DMS53 (cell line): ENCODE results near the gene STRADA.

Source experiments
- DNase-seq: peaks from one replicate; lab custom pipeline; 2025; lab: John Stamatoyannopoulos, UW

Gene STRADA

DNA sequence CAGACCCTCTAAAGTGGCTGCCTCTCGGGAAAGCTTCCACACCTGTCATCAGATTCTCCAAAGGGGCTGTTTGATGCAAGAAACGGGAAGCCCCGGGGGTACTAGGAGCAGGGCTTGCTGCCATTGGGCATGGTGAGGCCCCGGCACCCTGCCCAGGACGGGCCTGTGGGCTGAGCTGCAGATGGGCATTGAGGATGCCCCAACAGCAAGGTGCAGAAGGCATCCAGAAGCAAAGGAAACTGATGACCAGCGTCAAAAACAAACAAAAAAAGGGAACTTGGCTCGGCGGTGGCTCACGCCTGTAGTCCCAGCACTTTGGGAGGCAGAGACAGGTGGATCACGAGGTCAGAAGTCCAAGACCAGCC is 40.2 kb downstream of the STRADA start:
- no peak for DNase-seq

DNA sequence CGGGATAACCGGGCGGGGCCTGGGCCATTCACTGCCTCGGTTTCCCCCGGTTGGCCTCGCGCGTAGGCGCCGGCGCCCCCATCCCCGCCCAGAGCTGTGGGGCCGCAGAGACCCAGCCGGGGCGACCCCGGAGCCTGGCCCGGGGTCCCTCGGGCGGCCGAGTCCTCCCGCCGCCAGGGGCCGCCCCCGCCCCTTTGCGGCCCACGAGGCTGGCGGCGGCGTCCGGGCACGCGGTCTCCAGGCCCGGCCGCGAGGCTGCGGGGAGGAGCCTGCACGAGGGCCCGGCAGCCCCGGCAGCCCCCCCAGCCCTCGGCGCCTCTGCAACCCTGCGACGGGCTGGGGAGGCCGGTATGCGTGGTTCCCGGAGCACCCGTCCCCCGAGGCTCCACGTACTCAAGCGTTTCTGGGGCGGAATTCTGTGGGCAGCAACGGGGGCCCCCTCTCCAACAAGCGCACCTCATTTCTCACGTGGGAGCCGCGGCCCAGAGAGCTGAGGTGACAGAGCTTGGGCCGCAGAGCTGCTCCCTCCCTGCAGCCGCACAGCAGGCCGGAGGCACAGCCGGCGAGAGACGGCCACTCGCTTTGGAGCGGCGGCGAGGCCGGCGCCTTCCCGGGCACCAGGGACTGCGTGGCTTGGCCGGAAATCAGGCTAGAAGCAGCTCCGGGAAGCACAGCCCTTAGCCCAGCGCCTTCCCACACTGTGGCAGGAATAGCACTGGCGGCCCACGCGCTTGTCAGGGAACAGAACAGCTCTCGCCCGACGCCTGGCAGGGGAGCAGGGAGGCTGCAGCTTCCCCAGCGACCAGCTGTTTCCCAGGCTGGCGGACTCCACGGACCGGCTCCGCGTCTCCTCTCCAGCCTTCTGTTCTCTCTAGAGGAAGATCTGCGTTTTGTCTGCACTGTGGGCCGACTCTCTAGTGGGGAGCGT is 40.8 kb downstream of the STRADA start:
- peak; percentile 80 for DNase-seq

DNA sequence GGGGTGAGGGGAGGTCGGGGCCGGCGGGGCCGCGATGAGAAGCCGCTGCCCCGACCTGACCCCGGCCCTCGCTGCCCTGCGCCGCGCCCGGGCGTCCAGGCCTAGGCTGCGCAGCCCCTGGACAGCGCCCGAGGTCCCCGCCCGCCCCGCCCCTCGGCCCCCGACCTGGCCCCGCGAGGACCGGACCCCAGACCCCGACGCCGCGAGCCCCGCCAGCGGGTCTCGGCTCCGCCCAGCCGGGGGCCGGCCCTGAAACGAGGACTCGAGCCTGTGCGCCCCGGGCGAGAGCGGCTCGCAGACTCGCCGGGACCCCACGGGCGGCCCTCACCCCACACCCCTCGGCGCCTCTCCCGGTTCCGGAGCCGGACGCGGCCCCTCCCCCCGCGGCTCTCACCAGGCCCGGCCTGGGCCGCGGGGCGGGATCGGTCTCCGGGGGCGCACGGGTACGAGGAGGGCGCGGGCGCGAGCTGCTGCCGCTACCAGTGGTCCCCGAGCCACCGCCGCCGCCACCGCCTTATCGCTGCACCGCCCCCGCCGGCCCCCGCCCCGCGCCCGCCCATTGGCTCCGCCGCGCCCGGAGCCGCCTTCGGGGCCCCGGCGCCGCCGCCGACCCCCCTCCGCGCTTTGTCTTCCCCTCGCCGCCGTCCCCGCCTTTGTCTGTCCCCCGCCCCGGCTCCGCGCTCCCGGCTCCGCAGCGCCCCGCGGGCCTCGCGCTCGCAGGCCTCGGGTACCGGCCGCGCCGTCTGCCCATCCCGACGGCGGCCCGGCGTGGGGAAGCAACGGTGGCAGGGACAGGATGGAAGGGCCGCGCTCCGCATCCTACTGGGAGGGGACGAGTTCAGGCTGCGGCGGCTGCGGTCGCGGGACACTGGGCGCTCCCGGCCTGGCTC is 41.7 kb downstream of the STRADA start, which contains the start of gene LIMD2:
LIMD2 (minus strand) TSS at position 488 of the 890 bp plus-strand sequence. CDS start 827 bp downstream, outside the sequence.
- peak; percentile 81 for DNase-seq

GRCh38 chr17:63698886-63699637 is 42.5 kb downstream of the STRADA start:
- DNase-seq, result peak; percentile 51

- DNase-seq, result peak; percentile 44
Measured at GRCh38 chr17:63698381-63698885, 43.2 kb downstream of the STRADA start.

DNA sequence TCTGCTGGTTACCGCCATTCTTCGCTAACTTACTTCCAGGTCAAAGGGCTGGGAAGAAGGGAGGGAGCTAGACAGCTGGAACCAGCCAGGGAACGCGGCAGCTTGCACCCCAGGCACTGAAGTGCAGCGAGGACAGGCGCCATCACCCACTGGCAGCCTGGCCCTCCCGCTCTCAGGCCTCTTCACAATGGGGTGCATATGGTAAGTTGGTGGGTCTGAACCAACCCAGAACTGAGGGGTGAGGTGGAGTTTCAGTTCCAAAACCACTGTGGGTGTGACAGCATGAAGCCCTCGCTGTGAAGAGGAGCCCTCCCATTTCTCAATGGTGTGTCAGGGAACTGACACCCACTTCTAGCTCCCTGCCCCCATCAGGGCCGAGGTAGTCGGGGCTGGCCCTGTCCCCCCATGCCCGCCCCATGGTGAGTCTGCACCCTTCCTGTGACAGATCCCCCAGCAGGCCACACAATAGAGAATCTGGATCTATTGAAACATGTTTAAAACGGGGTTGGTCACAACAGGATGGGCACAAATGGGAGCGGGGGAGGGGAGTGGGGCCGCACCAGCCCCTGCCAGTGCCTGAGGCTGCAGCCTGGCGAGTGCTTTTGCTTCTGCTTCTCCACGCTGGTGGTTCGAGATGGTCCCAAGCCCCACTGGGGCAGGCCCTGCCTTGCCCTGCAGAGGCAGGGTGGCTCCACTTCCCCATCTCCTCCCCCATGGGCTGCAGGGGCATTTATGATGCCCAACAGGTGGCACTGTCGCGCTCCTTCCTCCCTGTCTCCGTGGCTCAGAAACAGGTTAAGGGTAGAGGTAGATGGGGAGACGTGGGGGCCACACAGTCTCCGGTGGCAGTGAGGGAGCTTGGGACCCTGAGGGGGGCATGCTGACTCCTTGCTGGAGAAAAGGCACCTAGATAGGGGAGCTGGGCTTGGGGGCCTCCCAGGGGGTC is 44.0 kb downstream of the STRADA start:
- peak; percentile 73 for DNase-seq

DNA sequence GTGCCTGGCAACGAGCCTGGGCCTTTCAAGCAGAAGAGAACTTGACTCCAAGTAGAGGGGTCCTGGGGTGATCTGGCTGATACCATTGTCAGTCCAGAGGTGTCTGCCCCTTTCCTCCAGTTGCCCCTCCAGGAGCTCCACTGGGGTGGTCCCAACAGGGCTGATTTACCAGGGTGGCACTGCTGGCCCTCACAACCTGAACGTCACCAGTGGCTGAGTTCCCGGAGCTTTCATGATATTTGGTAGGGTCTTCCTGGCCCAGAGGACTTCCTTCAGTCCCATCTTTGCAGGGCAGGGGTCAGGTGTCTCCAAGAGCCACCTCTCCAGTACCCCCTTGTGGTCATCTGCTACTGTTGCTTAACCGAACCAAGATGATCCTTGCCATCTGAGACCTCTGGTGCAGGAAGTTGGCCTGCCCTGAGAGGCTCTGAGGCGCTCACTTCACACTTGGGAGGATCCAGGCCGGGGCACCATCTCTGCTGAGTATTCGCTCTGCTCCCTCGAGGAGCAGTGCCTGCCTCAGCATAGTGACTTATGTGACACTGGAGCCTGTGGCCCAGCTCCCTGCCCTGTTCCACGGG is 45.1 kb downstream of the STRADA start:
- DNase-seq, result peak; percentile 48

- no peak for DNase-seq
Measured at GRCh38 chr17:63695889-63696288, 45.7 kb downstream of the STRADA start.

DNA sequence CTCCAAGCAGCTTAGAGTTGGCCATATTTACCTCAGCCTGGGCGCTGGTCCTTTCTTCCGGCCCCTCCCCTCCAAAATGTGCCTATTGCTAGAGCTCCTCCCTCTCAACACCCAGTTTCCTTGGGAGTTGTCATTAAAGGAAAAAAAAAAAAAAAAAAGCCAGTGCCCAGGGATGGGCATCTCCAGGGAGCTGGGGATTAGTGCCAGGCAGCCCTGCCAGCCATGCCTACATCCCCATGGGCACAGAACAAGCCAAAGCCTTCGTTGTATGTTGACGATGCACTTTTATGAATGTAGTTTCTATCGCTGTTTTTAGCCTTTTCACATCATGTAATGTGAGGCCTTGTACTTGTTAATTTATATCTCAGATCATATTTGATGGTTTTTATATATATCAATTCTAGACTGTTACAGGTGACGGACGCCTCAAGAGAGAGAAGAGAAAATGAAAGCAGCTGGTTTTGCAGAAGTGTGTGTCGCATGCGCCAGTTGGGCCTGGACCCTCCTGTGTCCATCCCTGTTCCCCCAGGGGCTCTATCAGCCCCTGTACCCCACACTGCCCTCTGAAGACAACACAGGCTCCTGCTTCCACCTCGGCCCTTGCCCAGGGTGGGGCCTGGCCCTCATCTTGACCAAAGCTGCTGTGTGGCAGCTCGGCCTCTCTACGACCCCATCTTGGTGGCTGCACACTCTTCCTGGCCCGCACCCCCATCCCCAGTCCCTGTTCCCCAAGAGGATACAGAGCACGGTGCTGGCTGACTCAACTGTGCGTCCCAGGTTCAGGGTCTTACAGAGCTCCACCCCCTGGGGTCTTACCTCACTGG is 46.4 kb downstream of the STRADA start:
- no peak for DNase-seq

DNA sequence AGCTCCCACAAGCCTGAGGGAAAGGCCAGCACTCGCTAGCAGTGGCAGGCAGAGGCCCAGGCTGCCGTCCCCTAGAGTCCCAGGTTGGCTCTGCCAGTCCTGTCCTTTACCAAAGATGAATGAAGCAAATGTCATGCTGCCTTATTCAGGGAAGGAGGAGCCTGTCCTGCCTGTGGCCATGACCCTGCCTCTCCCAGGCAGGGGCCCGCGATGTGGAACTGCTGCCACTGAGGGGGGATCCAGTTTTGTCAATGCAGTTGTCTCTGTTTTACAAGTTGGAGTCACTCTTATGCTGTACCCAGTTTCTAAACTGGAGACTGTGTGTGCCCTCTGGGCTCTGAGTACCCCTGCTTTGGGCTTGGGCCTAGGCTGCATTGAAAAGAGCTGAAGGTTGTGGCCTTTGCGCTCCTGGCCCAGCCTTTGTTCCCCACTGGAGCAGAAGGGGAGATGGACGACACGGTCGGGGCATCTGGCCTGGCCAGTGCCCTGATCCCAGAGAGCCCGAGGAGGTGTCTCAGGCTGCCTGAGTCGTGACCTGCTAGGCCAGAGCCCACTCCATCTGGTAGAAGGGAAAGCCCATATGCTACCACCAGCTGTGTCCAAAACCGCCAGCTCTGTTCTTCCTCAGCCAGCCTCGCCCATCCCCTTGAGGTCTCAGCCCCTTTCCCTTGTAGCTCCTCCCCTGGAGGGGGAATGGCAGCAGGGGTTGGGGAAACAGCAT is 47.2 kb downstream of the STRADA start:
- no peak for DNase-seq

DNA sequence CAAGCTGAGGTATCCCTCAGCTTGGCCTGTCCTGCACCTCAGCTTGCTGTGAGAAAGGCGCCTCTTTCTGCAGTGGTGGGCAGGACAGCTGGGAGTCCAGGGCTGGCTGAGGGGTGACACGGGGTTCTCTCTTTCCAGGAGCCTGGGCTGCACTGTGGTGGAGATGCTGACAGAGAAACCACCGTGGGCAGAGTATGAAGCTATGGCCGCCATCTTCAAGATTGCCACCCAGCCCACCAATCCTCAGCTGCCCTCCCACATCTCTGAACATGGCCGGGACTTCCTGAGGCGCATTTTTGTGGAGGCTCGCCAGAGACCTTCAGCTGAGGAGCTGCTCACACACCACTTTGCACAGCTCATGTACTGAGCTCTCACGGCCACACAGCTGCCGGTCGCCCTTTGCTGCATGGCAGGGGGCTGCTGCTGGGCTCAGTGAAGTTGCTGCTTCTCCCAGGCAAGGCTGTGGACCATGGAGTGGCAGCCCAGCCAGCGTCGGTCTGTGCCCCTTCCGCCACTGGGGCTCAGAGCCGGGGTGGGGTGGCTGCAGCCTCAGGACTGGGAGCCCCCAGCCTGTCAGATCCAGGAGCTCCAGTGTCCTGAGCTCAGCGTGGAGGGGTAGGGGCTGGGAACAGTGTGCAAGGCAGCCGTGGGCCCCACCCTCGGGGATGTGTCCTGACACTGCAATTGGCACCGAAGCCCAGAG is 48.0 kb downstream of the STRADA start:
- no peak for DNase-seq

- DNase-seq, result peak; percentile 18
Measured at GRCh38 chr17:63692195-63692816, 49.3 kb downstream of the STRADA start.

GRCh38 chr17:63689479-63689878 is 52.1 kb downstream of the STRADA start:
- no peak for DNase-seq

GRCh38 chr17:63688396-63689020 is 53.1 kb downstream of the STRADA start:
- no peak for DNase-seq

DNA sequence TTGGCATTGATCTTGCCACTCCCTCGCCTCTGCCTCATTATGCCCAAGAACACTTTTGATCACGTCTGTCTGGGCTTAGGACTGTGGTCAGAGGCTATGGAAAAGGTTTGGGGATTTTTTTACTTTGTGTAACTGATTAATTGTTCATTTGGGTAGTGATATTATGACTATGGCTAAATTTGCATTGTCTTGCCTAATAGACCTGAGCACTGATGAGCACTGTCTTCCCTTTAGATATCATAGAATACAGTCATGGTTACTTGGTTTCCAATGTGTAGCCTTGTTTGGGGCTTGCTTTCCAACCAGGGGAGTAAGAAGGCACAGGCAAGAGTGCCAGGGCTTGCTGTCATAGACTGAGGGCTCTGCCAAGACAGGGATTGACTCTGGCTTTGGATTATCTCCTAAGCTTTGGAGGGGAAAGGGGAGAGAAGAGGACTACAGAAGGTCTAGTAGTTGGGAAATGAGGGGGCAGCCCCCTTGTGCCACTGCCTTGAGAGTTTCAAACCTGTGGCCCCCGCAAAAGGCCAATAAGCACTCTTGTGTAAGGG is 55.4 kb downstream of the STRADA start:
- DNase-seq, result no peak

DNA sequence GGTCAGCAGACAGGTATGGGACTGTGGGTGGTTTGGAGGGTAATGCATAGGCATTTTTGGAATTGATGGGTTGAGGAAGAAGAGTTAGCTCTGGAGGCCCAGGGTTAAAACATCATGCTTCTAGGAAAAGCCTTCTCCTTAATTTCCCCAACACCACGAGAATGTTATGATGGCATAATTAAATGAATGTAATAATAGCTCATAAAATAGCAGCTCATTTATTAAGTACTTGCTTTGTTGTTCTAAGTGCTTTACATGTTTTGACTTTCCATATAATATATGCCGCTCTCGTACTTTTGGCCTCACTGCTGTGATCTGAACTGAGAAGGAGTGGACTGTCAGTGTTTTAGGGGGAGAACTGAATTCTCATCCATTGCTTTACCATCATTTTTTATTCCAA is 56.0 kb downstream of the STRADA start:
- DNase-seq, result no peak

DNA sequence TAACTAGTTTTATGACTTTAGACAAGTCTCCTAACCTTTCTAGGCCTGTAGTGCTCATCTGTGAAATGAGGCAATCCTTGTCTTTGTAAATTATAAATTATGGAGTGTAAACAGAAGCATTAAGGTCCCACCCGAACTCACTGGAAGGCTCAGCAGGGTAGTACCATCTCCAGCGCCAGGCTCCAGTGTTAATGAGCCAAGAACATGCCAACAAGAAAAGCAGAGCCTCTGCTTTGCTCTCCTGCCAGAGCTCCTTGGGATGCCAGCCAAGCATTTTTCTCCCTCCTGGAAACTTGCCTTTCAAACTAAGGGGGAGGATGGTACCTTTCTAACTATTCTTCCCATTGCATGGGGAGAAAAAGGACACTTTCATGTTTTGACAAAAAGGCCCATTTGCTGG is 56.6 kb downstream of the STRADA start:
- no peak for DNase-seq
